Peyer's patch (tissue), 4 donors: ENCODE results near the gene C16orf96.

Experiments used
- CTCF ChIP-seq, 6 experiments: fragments of 450-650 bp in 4 of 6; fragments of 200-600 bp in 2 of 6; sonication (generic) in 1 of 6; IDR thresholded peaks; one replicate each; pipeline ENCODE4 v1.5.1; 2017 to 2019; ENCODE audit warnings: antibody characterized with exemption in 6 of 6, mild to moderate bottlenecking in 3 of 6, moderate library complexity in 1 of 6
- POLR2A ChIP-seq, 2 donors: fragments of 450-650 bp; IDR thresholded peaks; one replicate each; pipeline ENCODE4 v1.5.1; 2017; ENCODE audit warnings: antibody characterized with exemption in 2 of 2, mild to moderate bottlenecking in 2 of 2, moderate library complexity in 2 of 2

- TF ChIP-seq CTCF (IDR thresholded peaks at IDR 0.05) (no peak), POLR2A (IDR thresholded peaks at IDR 0.05) (no peak)
Observed at GRCh38 chr16:4623593-4623992, 67.5 kb downstream of the C16orf96 start.
